A549 (cell line): Measurements from ENCODE around the gene TTYH2. TPM values are rescaled to one million over a fixed set of nuclear protein-coding genes. Genes with fewer than 3 reads are reported as not detected.
"Not testable (repeated sequence)": the region's sequence is repeated elsewhere in the genome, so short reads cannot be mapped to it uniquely, and the experiment has no call there.

Experiments
- ATAC-seq, 2 experiments: fragments of 200-7000 bp in 1 of 2; fragments of >200 bp in 1 of 2; cut with Nextera tagmentation in 1 of 2; cut with Tn5 transposase in 1 of 2; 3 replicates each; pipeline versions ENCODE4 v1.8.0 to v1.9.1; 2018 to 2020; ENCODE audit warnings: mild to moderate bottlenecking in 1 of 2, moderate library complexity in 1 of 2
- CTCF ChIA-PET: fragments of 300-600 bp; sonication (Branson Sonifier 250); formaldehyde crosslinking; extraction: SDS; loops from one replicate; lab custom pipeline; 2021; ENCODE audit warnings: antibody characterized with exemption, inconsistent platforms; lab: Yijun Ruan, JAX
- POLR2A ChIA-PET: fragments of 350-600 bp; formaldehyde crosslinking; extraction: SDS; loops from one replicate; lab custom pipeline; 2021; ENCODE audit warnings: antibody characterized with exemption, inconsistent platforms; lab: Yijun Ruan, JAX
- DNase-seq, 2 experiments: peaks; one replicate each; pipeline versions ENCODE4 v3.0.0 to v3.0.0-alpha.2; 2011 to 2016; ENCODE audit warnings: low read depth in 1 of 2, low spot score in 1 of 2
- FAIRE-seq: peaks from 2 replicates; lab custom pipeline; 2011; peaks lifted over from hg19 to GRCh38; lab: Jason Lieb, UNC
- H3K27ac ChIP-seq, 2 experiments: fragments of >200 bp; sonication (Bioruptor Twin); formaldehyde crosslinking; 3 replicates each; pipeline ENCODE4 v1.5.1; 2016 to 2017
- H3K4me1 ChIP-seq: fragments of >200 bp; sonication (Bioruptor Twin); formaldehyde crosslinking; 3 replicates; pipeline ENCODE4 v1.6.1; 2016
- H3K4me2 ChIP-seq: fragments of >200 bp; sonication (Bioruptor Twin); formaldehyde crosslinking; 3 replicates; pipeline ENCODE4 v1.6.1; 2016
- H3K4me3 ChIP-seq: fragments of >200 bp; sonication (Bioruptor Twin); formaldehyde crosslinking; 3 replicates; pipeline ENCODE4 v1.5.1; 2016
- H3K9me3 ChIP-seq: fragments of >200 bp; sonication (Bioruptor Twin); formaldehyde crosslinking; 3 replicates; pipeline ENCODE4 v1.6.1; 2016
- CBX2 ChIP-seq: fragments of 200-600 bp; sonication (generic); IDR thresholded peaks from 2 replicates; pipeline ENCODE4 v1.6.1; 2016; ENCODE audit warnings: low read depth, mild to moderate bottlenecking, borderline replicate concordance
- EP300 ChIP-seq, 2 experiments: fragments of >200 bp; sonication (Bioruptor Twin); formaldehyde crosslinking; IDR thresholded peaks; 2 replicates in 1 of 2; 3 replicates in 1 of 2; pipeline ENCODE4 v1.6.1; 2016 to 2017
- FOSB ChIP-seq: fragments of 250-450 bp; sonication (Bioruptor Pico); IDR thresholded peaks from 2 replicates; pipeline ENCODE4 v1.5.0; 2020; ENCODE audit warnings: mild to moderate bottlenecking, moderate library complexity
- FOSL2 ChIP-seq, 2 experiments: fragments of 450-650 bp in 1 of 2; fragments of >200 bp in 1 of 2; sonication (Bioruptor Twin) in 1 of 2; formaldehyde crosslinking; IDR thresholded peaks; 2 replicates each; pipeline versions ENCODE4 v1.5.0 to v1.6.1; 2016 to 2020; ENCODE audit warnings: mild to moderate bottlenecking in 1 of 2, moderate library complexity in 1 of 2
- HDAC2 ChIP-seq: fragments of 200-600 bp; sonication (generic); IDR thresholded peaks from 2 replicates; pipeline ENCODE4 v1.6.1; 2016
- HEYL ChIP-seq: fragments of 250-450 bp; sonication (Bioruptor Pico); IDR thresholded peaks from 2 replicates; pipeline ENCODE4 v1.8.0; 2021; ENCODE audit warnings: mild to moderate bottlenecking, moderate library complexity
- HOXA7 ChIP-seq: fragments of 250-450 bp; sonication (Bioruptor Pico); IDR thresholded peaks from 2 replicates; pipeline ENCODE4 v1.5.0; 2020; ENCODE audit warnings: mild to moderate bottlenecking, moderate library complexity
- HOXB13 ChIP-seq: fragments of 250-450 bp; sonication (Bioruptor Pico); IDR thresholded peaks from 2 replicates; pipeline ENCODE4 v1.5.0; 2020; ENCODE audit warnings: low read depth, mild to moderate bottlenecking, moderate library complexity
- KDM5A ChIP-seq: fragments of 200-600 bp; sonication (generic); IDR thresholded peaks from 2 replicates; pipeline ENCODE4 v1.6.1; 2016; ENCODE audit warnings: antibody characterized with exemption, mild to moderate bottlenecking
- MAZ ChIP-seq: fragments of 150-350 bp; IDR thresholded peaks from 2 replicates; pipeline ENCODE4 v1.6.1; 2014; ENCODE audit warnings: antibody characterized with exemption, low read depth, low read length, borderline replicate concordance
- MYC ChIP-seq: IDR thresholded peaks from 2 replicates; pipeline ENCODE4 v1.6.1; 2012; ENCODE audit warnings: mild to moderate bottlenecking, inconsistent platforms, low read length, improper control_type of control experiment, borderline replicate concordance
- NPAS2 ChIP-seq: fragments of 250-450 bp; sonication (Bioruptor Pico); IDR thresholded peaks from 2 replicates; pipeline ENCODE4 v1.8.0; 2022; ENCODE audit warnings: mild to moderate bottlenecking, moderate library complexity, borderline replicate concordance
- NR3C1 ChIP-seq: fragments of >200 bp; sonication (Bioruptor Twin); formaldehyde crosslinking; IDR thresholded peaks from 3 replicates; pipeline ENCODE4 v1.6.1; 2017
- RARB ChIP-seq: fragments of 250-450 bp; sonication (Bioruptor Pico); IDR thresholded peaks from 2 replicates; pipeline ENCODE4 v1.8.0; 2021; ENCODE audit warnings: mild to moderate bottlenecking, moderate library complexity
- RCOR1 ChIP-seq: fragments of 150-350 bp; IDR thresholded peaks from 2 replicates; pipeline ENCODE4 v1.6.1; 2014; ENCODE audit warnings: antibody characterized with exemption, low read length, low read depth
- RFX5 ChIP-seq: fragments of 450-650 bp; IDR thresholded peaks from 2 replicates; pipeline ENCODE4 v1.7.1; 2014; ENCODE audit warnings: antibody characterized with exemption, mild to moderate bottlenecking, moderate library complexity
- SREBF2 ChIP-seq: fragments of 450-650 bp; IDR thresholded peaks from 2 replicates; pipeline ENCODE4 v1.6.1; 2014; ENCODE audit warnings: mild to moderate bottlenecking, moderate library complexity
- ZSCAN20 ChIP-seq: fragments of 250-450 bp; sonication (Bioruptor Pico); IDR thresholded peaks from 2 replicates; pipeline ENCODE4 v1.8.0; 2022; ENCODE audit warnings: mild to moderate bottlenecking, moderate library complexity
- WGBS: methylation state at CpG from one replicate; pipeline ENCODE4 v1.1.6; 2017; ENCODE audit errors: missing lambda C conversion rate; 5-methylcytosine and 5-hydroxymethylcytosine counted together
- polyA plus RNA-seq, 4 experiments: library from polyadenylated mRNA; depleted of rRNA in 3 of 4; stranded (reverse); fragments of >200 nt; fragmentation: RNase III in 1 of 4; extraction: RNeasy Plus Mini Kit Qiagen cat#74134 plus additional on column Dnase treatment in 1 of 4; gene quantifications; 2 replicates in 3 of 4; 3 replicates in 1 of 4; pipeline ENCODE4 v1.2.3, GENCODE V29; 2011 to 2017
- TF ChIP-seq, protein P1 (sequence below): fragments of >200 bp; sonication (Bioruptor Twin); formaldehyde crosslinking; IDR thresholded peaks from 3 replicates; pipeline ENCODE4 v1.6.1; 2016
- TF ChIP-seq, protein P2 (sequence below): fragments of 450-650 bp; IDR thresholded peaks from 2 replicates; pipeline ENCODE4 v1.6.1; 2014; ENCODE audit warnings: antibody characterized with exemption
- TF ChIP-seq, protein P3 (sequence below): fragments of 200-600 bp; sonication (generic); IDR thresholded peaks from 2 replicates; pipeline ENCODE4 v1.6.1; 2016; ENCODE audit warnings: antibody characterized with exemption, mild to moderate bottlenecking, moderate library complexity
- TF ChIP-seq, protein P4 (sequence below): IDR thresholded peaks from 2 replicates; pipeline ENCODE4 v1.6.1; 2012; ENCODE audit warnings: low read depth, borderline replicate concordance
- TF ChIP-seq, protein P5 (sequence below): fragments of >200 bp; sonication (Bioruptor Twin); formaldehyde crosslinking; IDR thresholded peaks from 2 replicates; pipeline ENCODE4 v1.6.1; 2016

TTYH2 gene
- polyA plus RNA-seq, 2 of the 4 experiments (the other 2 are of a cell fraction), result 1.4 to 1.7 TPM

DNA sequence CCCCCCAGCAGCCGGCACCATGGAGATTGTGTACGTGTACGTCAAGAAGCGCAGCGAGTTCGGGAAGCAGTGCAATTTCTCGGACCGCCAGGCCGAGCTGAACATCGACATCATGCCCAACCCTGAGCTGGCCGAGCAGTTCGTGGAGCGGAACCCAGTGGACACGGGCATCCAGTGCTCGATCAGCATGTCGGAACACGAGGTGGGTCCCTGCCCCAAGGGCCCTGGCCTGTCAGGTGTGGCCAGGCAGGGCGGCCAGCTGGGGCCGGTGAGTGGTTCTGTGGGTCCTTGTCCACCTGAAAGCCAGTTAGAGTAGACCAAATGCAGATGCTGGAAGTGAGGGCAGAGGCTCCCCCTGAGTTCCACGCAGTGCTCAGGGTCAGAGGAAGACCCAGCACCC is 68.4 kb downstream of the TTYH2 start:
- FAIRE-seq, result no peak
- TF ChIP-seq FOSL2 (IDR thresholded peaks at IDR 0.05), result no peak
- TF ChIP-seq FOSL2 (CRISPR knock-in tag; IDR thresholded peaks at IDR 0.05), result no peak
- no peak for TF ChIP-seq MYC
- no peak for TF ChIP-seq HOXA7 (CRISPR knock-in tag)
- TF ChIP-seq, protein P1, sequence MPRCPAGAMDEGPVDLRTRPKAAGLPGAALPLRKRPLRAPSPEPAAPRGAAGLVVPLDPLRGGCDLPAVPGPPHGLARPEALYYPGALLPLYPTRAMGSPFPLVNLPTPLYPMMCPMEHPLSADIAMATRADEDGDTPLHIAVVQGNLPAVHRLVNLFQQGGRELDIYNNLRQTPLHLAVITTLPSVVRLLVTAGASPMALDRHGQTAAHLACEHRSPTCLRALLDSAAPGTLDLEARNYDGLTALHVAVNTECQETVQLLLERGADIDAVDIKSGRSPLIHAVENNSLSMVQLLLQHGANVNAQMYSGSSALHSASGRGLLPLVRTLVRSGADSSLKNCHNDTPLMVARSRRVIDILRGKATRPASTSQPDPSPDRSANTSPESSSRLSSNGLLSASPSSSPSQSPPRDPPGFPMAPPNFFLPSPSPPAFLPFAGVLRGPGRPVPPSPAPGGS, result no peak
- TF ChIP-seq, protein P2, sequence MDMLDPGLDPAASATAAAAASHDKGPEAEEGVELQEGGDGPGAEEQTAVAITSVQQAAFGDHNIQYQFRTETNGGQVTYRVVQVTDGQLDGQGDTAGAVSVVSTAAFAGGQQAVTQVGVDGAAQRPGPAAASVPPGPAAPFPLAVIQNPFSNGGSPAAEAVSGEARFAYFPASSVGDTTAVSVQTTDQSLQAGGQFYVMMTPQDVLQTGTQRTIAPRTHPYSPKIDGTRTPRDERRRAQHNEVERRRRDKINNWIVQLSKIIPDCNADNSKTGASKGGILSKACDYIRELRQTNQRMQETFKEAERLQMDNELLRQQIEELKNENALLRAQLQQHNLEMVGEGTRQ, result no peak
- TF ChIP-seq HEYL (CRISPR knock-in tag), result no peak
- no peak for TF ChIP-seq SREBF2
- TF ChIP-seq RCOR1, result no peak
- no peak for TF ChIP-seq FOSB
- H3K27ac ChIP-seq, result no peak overlapping the region

DNA sequence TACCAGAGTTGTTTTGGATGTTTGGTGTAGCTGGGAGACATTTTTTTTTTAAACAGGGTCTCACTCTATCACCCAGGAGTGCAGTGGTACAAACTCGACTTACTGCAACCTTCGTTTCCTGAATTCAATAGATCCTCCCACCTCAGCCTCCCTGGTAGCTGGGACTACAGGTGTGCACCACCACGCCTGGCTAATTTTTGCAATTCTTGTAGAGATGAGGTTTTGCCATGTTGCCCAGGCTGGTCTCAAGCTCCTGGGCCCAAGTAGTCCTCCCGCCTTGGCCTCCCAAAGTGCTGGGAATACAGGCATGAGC is 68.9 kb downstream of the TTYH2 start:
- 75% methylated on average over 4 of the region's 4 CpGs for WGBS
- not testable (repeated sequence) for FAIRE-seq, DNase-seq, H3K9me3 ChIP-seq, H3K4me1 ChIP-seq, H3K27ac ChIP-seq, H3K4me2 ChIP-seq, ATAC-seq, H3K4me3 ChIP-seq
- ChIA-PET POLR2A (interaction anchor here (0.5 kb wide), 1 partner anchor 47 kb away, joined by 3 read pairs; no protein-coding TSS in a partner anchor), CTCF (interaction anchor here (0.6 to 12.3 kb wide), 10 partner anchors 9 to 908 kb away, joined by 3 to 125 read pairs (median 3); partner anchors contain the start of gene GPR142)

More for the DNA sequence above, 68.4 kb downstream of the TTYH2 start:
- 0 out of 3 replicates have a peak, but pooled peaks cover 4% of the 10 kb centered on the region for H3K4me1 ChIP-seq
- ChIA-PET POLR2A (interaction anchor here (0.5 to 0.8 kb wide), 2 partner anchors 48 to 79 kb away, joined by 3 read pairs; partner anchors contain the start of gene RPL38), CTCF (interaction anchor here (0.9 to 12.3 kb wide), 9 partner anchors 9 to 852 kb away, joined by 3 to 125 read pairs (median 3); partner anchors contain the start of gene GPR142)
- no peak overlapping the region for H3K4me3 ChIP-seq
- DNase-seq (no peak), ATAC-seq (no peak)
- H3K4me2 ChIP-seq, result no peak overlapping the region
- 72% methylated on average over 19 of the region's 20 CpGs for WGBS
- H3K9me3 ChIP-seq, result no peaks in the 10 kb centered on the region

DNA sequence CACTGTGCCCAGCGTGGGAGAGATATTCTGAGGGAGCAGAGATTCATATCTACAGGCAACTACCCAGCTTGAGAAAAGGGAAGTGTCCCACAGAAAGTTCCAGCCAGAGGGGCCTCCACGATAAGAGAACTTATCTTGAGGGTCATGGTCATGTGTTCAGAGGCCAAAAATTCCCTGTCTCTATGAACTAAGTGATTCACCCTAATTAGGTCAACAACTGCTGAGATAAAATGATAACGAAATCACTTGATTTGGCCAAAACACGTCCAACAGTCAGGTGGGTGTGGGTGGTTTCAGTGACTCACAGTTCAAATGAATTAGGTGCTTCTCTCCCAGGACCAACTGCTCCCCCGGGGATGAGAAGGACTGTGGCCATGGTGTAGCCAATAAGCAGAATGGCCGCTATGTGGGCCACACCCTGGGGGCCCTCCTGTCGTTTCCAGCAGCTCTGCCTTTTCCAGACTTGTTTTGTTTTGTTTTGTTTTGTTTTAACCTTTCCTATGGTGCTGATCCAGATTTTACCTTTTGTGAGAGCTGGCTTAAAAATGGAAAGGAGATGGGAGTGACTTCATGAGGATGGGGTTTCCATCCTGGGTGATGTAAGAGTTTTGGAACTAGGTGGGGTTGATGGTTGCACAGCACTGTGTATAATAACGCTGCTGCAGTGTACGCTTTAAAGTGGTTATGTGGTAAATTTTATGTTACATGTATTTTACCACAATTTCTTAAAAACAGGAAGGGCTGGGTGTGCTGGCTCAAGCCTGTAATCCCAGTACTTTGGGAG is 69.4 kb downstream of the TTYH2 start:
- ChIA-PET CTCF (interaction anchor here (0.6 to 12.3 kb wide), 12 partner anchors 10 to 909 kb away, joined by 3 to 125 read pairs (median 3); partner anchors contain the start of gene GPR142), POLR2A (no interaction called here)
- DNase-seq (peak in 1 of 2 experiments; percentile 38), ATAC-seq (peak; percentile 21 to 50; a peak in 2 of 6 replicates), FAIRE-seq (no peak)
- H3K4me2 ChIP-seq, result 0 out of 3 replicates have a peak overlapping the region, but pooled peaks have one; percentile 35
- no peak overlapping the region for H3K4me3 ChIP-seq
- H3K4me1 ChIP-seq, result 0 out of 3 replicates have a peak, but pooled peaks cover 4% of the 10 kb centered on the region
- H3K27ac ChIP-seq, result no peak overlapping the region
- TF ChIP-seq, protein P3, sequence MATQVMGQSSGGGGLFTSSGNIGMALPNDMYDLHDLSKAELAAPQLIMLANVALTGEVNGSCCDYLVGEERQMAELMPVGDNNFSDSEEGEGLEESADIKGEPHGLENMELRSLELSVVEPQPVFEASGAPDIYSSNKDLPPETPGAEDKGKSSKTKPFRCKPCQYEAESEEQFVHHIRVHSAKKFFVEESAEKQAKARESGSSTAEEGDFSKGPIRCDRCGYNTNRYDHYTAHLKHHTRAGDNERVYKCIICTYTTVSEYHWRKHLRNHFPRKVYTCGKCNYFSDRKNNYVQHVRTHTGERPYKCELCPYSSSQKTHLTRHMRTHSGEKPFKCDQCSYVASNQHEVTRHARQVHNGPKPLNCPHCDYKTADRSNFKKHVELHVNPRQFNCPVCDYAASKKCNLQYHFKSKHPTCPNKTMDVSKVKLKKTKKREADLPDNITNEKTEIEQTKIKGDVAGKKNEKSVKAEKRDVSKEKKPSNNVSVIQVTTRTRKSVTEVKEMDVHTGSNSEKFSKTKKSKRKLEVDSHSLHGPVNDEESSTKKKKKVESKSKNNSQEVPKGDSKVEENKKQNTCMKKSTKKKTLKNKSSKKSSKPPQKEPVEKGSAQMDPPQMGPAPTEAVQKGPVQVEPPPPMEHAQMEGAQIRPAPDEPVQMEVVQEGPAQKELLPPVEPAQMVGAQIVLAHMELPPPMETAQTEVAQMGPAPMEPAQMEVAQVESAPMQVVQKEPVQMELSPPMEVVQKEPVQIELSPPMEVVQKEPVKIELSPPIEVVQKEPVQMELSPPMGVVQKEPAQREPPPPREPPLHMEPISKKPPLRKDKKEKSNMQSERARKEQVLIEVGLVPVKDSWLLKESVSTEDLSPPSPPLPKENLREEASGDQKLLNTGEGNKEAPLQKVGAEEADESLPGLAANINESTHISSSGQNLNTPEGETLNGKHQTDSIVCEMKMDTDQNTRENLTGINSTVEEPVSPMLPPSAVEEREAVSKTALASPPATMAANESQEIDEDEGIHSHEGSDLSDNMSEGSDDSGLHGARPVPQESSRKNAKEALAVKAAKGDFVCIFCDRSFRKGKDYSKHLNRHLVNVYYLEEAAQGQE, result no peak
- TF ChIP-seq FOSL2 (IDR thresholded peaks at IDR 0.05) (no peak), FOSL2 (CRISPR knock-in tag; IDR thresholded peaks at IDR 0.05) (peak; percentile 38; the same call in 1 of the 2 replicates)
- H3K9me3 ChIP-seq, result no peaks in the 10 kb centered on the region
- 28% methylated on average over 9 of the region's 9 CpGs for WGBS

DNA sequence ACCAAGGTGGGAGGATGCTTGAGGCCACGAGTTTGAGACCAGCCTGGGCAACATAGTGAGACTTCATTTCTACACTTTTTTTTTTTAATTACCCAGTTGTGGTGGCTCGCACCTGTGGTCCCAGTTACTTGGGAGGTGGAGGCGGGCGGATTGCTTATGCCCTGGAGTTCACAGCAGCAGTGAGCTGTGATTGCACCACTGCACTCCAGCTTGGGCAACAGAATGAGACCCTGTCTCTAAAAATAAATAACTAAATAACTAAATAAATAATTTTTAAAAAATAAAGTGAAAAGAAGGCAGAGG is 70.0 kb downstream of the TTYH2 start:
- POLR2A ChIA-PET, result no interaction called here
- no peak for DNase-seq
- H3K27ac ChIP-seq, result no peak overlapping the region
- CTCF ChIA-PET, result interaction anchor here (0.9 to 12.3 kb wide), 6 partner anchors 10 to 854 kb away, joined by 3 to 125 read pairs (median 4); no protein-coding TSS in a partner anchor
- FAIRE-seq, result no peak
- no peak overlapping the region for H3K4me2 ChIP-seq
- H3K4me1 ChIP-seq, result 0 out of 3 replicates have a peak, but pooled peaks cover 4% of the 10 kb centered on the region
- ATAC-seq, result no peak
- WGBS, result 64% methylated on average over 4 of the region's 4 CpGs
- H3K9me3 ChIP-seq, result no peaks in the 10 kb centered on the region
- no peak overlapping the region for H3K4me3 ChIP-seq
- TF ChIP-seq MAZ, result no peak
- TF ChIP-seq, protein P4, sequence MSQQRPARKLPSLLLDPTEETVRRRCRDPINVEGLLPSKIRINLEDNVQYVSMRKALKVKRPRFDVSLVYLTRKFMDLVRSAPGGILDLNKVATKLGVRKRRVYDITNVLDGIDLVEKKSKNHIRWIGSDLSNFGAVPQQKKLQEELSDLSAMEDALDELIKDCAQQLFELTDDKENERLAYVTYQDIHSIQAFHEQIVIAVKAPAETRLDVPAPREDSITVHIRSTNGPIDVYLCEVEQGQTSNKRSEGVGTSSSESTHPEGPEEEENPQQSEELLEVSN, result no peak
- TF ChIP-seq ZSCAN20, result no peak
- no peak for TF ChIP-seq HOXB13 (CRISPR knock-in tag)
- TF ChIP-seq, protein P5, sequence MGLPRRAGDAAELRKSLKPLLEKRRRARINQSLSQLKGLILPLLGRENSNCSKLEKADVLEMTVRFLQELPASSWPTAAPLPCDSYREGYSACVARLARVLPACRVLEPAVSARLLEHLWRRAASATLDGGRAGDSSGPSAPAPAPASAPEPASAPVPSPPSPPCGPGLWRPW, result no peak
- no peak for TF ChIP-seq HDAC2
- TF ChIP-seq KDM5A, result no peak
- TF ChIP-seq CBX2, result no peak
- TF ChIP-seq NR3C1, result no peak
- no peak for TF ChIP-seq EP300 (IDR thresholded peaks at IDR 0.05)
- no peak for TF ChIP-seq NPAS2 (CRISPR knock-in tag)
- no peak for TF ChIP-seq RARB (CRISPR knock-in tag)
- TF ChIP-seq RFX5, result no peak
